Limb (tissue), 2 donors: ENCODE data around the gene MGMT.

ENCODE experiments used
- DNase-seq, 2 donors: peaks; one replicate each; pipeline ENCODE4 v3.0.0-alpha.2; 2016; ENCODE audit errors: extremely low spot score in 2 of 2

Gene MGMT

GRCh38 chr10:129541748-129542487, 74.9 kb downstream of the MGMT start:
- no peak for DNase-seq

- DNase-seq, result no peak
Measured at GRCh38 chr10:129542589-129542988, 75.5 kb downstream of the MGMT start.

GRCh38 chr10:129544205-129545202, 77.5 kb downstream of the MGMT start:
- DNase-seq, result no peak

GRCh38 chr10:129545261-129545660, 78.2 kb downstream of the MGMT start:
- no peak for DNase-seq

GRCh38 chr10:129546106-129546505, 79.1 kb downstream of the MGMT start:
- DNase-seq, result no peak

- DNase-seq, result no peak
Measured at GRCh38 chr10:129547608-129548007, 80.6 kb downstream of the MGMT start.

GRCh38 chr10:129548600-129548999, 81.6 kb downstream of the MGMT start:
- DNase-seq, result no peak

- DNase-seq, result no peak
Measured at GRCh38 chr10:129550076-129550475, 83.0 kb downstream of the MGMT start.

- no peak for DNase-seq
Measured at GRCh38 chr10:129550658-129551057, 83.6 kb downstream of the MGMT start.

- no peak for DNase-seq
Measured at GRCh38 chr10:129552119-129552518, 85.1 kb downstream of the MGMT start.

GRCh38 chr10:129553928-129554327, 86.9 kb downstream of the MGMT start:
- no peak for DNase-seq

- DNase-seq, result no peak
Measured at GRCh38 chr10:129556316-129556715, 89.3 kb downstream of the MGMT start.

- no peak for DNase-seq
Measured at GRCh38 chr10:129560361-129560760, 93.3 kb downstream of the MGMT start.

- no peak for DNase-seq
Measured at GRCh38 chr10:129562487-129562886, 95.4 kb downstream of the MGMT start.

GRCh38 chr10:129564923-129565322, 97.9 kb downstream of the MGMT start:
- DNase-seq, result no peak

GRCh38 chr10:129568583-129569344, 101.7 kb downstream of the MGMT start:
- peak; percentile 15 to 55 for DNase-seq

GRCh38 chr10:129570185-129570584, 103.1 kb downstream of the MGMT start:
- DNase-seq, result no peak

- no peak for DNase-seq
Measured at GRCh38 chr10:129579228-129579627, 112.2 kb downstream of the MGMT start.

GRCh38 chr10:129580010-129580409, 113.0 kb downstream of the MGMT start:
- DNase-seq, result no peak

GRCh38 chr10:129580901-129581300, 113.9 kb downstream of the MGMT start:
- no peak for DNase-seq

- DNase-seq, result no peak
Measured at GRCh38 chr10:129581827-129582411, 114.9 kb downstream of the MGMT start.
